ENCODE results near the gene TRAPPC12. TPM values are rescaled to one million over a fixed set of nuclear protein-coding genes. Genes with fewer than 3 reads are reported as not detected.
"Not testable (repeated sequence)": the region's sequence is repeated elsewhere in the genome, so short reads cannot be mapped to it uniquely, and the experiment has no call there.

The TRAPPC12 gene
- polyA plus RNA-seq, 10 donors: 51.0 to 88.1 (median 61.9) TPM

- peak in 1 of 3 donors; percentile 48 for DNase-seq
Measured at GRCh38 chr2:3453190-3453999, 73.9 kb downstream of the TRAPPC12 start.

GRCh38 chr2:3454005-3454404 is 74.5 kb downstream of the TRAPPC12 start:
- not testable (repeated sequence) for DNase-seq

GRCh38 chr2:3454802-3455201 is 75.3 kb downstream of the TRAPPC12 start:
- no peak for DNase-seq

GRCh38 chr2:3456125-3456524 is 76.6 kb downstream of the TRAPPC12 start:
- DNase-seq: no peak

GRCh38 chr2:3457524-3458395 is 78.3 kb downstream of the TRAPPC12 start:
- no peak for DNase-seq

GRCh38 chr2:3458396-3459184 is 79.1 kb downstream of the TRAPPC12 start:
- DNase-seq: no peak

- DNase-seq: no peak
Measured at GRCh38 chr2:3459185-3460015, 79.9 kb downstream of the TRAPPC12 start.

- DNase-seq: no peak
Measured at GRCh38 chr2:3460156-3460555, 80.7 kb downstream of the TRAPPC12 start.

DNA sequence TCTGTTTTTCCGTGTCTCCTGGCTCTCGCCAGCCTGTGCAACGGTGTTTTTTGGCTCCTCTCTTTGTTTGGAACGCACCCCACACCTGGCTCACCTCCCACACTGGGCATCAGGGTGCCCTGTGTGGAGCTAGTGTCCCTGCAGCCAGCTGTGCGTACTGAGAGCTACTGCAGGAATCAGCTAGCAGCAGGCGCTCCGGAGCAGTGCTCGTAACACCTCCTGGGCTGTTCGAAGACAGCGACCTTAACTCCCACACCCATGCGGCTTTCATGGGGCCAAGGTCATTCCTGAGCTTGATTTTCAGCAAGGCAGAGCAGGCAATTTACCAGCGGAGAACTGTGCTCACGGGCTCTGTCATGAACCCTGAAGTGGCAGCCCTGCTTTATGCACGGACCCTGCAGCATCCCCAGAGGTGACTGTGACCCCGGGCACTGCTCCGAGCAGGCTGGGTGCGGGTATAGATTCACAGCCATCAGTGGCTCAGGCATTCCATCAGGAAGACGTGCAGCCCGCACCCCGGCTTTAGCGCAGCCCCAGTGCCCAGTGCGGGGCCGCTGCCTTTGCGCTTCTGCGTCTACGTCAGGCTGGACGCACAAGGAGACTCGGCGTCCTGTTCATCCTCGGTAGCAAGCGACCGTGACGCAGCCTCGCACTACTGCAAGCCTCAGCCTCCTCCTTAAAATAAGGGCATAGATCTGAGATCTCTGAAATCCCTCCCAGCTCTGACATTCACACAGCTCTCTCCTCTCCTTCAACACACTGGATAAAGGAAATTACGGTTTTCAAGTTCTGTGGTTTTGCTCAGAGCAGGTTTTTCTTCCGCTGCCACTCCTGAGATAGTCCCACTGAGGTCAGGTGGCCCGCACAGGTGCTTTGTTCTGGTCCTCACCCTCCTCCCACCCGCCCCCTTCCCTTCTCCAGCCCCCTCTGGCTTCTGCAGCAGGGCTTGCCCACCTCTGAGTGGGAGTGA is 81.6 kb downstream of the TRAPPC12 start:
- DNase-seq: no peak

DNA sequence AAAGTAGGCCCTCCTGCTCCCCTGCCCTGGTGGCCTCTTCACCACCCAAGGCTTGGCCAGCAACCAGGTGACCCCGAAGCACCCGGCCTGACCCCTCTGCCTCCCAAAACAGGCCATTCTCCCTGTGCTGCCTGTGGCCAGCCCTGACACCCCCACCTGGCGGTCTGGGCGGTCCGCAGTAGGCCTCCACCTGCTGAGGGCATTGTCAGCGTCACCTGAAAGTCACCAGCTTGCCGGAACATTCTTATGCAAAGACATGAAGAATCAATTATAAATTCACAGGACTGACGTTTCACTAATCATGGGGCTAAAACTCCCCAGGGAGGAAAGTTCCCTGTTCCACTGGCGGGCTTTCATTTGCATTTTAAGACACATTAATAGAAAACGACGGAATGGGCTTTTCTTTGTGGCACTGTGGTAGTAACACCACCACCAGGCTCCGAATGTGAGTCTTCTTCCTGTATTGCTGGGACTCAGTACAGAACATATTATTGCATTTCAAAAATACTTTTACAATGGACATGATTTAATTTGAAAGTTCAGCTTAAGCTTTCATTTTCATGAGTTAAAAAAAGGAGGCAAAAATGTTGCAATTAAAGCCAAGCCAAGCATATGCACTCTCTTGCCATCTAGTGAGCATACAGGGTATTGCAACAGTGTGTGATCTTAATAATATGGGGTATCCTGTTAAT is 82.5 kb downstream of the TRAPPC12 start:
- peak; percentile 48 to 77 (median 52) for DNase-seq

DNA sequence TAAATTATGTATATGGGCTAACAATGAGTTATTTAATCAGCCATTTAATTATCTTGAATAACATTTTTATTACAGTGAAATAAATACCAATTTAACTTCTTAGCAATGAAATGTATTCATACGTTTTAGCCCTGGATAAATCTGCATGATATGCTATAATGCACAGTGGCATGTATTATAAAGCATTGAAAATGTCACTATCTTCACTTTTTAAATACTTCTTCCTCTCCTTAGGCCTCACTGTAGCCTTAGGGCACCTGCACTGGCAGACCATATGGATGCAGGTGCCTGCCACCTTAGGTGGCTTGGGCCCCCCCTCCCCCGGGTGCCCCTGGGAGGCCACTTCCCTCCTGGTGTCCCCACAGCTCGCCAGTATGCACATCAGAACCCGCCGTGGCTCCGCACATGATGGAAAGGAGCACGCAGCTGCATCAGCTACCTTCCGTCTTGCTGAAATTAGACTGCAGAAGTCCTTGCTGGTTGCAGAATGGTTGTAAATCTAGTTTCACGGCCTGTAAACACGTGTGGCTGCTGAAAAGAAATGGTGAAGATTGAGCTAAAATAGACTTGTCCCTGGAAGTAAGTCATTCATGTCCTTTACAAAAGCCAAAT is 83.1 kb downstream of the TRAPPC12 start:
- DNase-seq: no peak

DNA sequence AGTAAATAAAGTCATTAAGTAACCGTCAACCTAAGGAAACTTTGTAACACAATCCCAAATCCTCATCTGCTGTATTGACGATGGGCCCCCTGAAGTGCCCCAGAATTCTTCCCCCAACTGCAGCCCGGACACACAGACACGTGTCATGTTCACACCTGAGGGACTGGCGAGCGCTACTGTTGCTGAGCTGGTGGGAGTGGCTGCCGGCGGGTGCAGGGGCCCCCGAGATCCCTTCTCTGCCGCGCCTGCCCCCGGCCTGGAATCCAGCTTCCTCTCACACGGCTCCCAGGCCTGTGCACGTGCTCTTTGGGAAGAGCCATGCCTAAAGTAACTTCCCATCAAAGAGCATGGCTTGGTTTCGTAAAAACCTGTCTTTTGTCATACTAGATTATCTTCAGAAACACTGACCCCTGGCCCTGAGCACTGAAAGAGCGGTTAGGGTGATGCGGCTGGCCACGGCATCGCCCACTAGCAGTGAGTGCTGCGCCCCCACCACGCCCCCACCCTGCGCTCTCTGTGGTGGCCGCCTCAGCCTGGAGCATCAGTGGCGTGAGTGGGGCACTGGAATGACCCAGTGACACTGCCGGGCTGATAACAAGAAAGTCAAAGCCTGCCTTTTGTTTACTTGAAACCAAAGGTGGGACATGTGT is 83.8 kb downstream of the TRAPPC12 start:
- DNase-seq: no peak

- DNase-seq: no peak
Measured at GRCh38 chr2:3463944-3464343, 84.5 kb downstream of the TRAPPC12 start.

DNA sequence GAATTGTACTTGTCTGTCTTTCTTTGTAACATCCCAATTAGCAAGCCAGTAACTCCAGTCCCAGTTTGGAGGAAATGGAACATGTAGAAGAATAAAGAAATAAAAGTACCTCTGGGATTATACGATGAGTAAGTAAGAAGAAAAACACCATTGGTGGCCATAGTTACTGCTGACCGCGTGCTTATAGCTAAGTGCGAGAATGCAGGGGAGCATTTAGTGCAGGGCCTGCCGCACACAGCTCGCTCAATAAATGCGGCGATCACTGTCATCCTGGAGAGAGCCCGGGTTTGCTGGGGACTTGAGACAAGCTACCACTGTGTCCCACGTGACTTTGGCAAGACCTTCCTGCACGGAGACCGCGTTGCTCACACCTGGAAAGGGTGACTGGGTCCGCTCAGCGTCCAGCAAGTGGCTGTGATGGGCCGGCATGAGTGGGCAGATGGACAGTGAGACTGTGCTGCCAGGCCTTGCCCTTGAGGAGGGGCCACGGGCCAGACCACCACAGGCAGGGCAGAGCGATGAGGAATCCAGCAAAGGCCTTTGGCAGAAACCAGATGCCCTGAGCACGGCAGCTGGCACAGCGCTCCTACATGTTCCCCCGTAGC is 85.0 kb downstream of the TRAPPC12 start:
- DNase-seq: no peak

- DNase-seq: no peak
Measured at GRCh38 chr2:3465328-3465727, 85.8 kb downstream of the TRAPPC12 start.

DNA sequence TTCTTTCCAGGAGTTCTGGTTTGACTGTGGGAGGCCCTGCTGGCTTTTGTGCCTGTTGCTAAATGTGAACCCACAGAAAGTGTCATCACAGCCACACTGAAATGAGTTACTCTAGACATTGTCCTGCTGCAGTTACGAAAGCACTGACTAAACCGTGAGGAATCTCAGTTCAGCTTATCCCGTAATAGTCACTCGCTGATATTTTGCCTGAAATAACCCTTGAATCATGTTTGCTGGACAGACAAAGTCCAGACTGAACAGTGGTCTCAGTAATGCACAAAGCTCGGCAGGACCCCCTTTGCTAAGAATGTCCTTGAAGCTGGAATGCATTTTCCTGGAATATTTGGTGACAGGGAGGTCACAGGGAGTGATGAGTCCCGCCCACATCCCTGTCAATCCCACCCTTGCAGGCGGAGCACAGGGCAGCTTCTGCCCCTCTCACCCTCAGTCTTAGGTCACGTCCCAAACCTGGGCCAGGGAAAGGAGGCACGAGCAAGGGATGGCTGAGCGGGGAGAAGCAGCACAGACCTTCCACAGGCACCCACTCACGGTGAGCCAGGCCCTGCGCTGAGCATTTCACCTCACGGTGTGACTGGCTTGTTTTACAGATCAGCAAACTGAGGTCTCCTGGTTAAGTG is 86.5 kb downstream of the TRAPPC12 start:
- peak in 1 of 3 donors; percentile 66 for DNase-seq

DNA sequence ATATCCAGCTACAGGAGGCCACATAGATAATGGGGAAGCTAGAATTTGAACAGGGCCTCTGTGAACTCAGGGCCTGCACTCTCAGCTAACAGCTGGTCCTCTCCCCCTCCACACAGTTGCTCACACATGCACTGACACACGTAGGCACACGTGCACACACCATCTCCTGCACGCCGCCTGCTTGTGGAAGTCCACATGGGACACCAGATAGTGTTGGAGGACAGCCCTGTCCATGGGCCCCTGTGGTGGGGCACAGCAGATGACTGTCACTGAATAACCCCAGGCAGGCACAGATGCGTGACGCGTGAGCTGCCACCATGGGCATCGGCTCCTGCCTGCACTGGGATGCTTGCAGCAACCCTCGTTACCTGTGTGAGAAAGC is 87.0 kb downstream of the TRAPPC12 start:
- DNase-seq: no peak

Data from muscle of back (tissue), 11 donors.